LNCaP clone FGC (cell line): ENCODE measurements around the gene PRPS2.

Source experiments
- DNase-seq: peaks from one replicate; pipeline ENCODE4 v3.0.0-alpha.2; 2011; ENCODE audit warnings: low read depth
- H3K4me3 ChIP-seq: 2 replicates; pipeline ENCODE4 v1.5.1; 2011; ENCODE audit warnings: mild to moderate bottlenecking, low read depth, low read length, control low read depth
- TF ChIP-seq, protein P1 (sequence below): IDR thresholded peaks from 2 replicates; pipeline ENCODE4 v1.5.1; 2012; ENCODE audit warnings: mild to moderate bottlenecking; ENCODE audit not compliant: control insufficient read depth, insufficient read depth; ENCODE audit errors: extremely low read depth

Gene PRPS2

DNA sequence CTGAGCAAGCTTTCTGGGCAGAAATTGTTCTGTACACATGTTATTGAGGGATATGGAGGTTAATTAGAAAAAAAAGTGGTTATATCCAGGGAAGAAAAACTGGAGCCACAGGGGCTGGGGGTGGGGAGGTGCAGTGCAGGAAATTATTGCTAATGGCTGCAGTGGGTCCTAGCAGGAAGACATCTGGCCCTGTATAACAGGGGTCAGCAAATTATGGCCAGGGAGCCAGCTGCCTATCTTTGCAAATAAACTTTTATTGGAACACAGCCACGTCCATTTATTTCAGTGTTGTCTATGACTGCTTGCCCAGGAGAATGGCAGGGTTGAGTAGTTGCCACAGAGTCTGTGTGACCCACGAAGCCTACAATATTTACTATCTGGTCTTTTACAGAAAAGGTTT lies 23.4 kb upstream of the PRPS2 start:
- no peak overlapping the region for H3K4me3 ChIP-seq
- TF ChIP-seq, protein P1, sequence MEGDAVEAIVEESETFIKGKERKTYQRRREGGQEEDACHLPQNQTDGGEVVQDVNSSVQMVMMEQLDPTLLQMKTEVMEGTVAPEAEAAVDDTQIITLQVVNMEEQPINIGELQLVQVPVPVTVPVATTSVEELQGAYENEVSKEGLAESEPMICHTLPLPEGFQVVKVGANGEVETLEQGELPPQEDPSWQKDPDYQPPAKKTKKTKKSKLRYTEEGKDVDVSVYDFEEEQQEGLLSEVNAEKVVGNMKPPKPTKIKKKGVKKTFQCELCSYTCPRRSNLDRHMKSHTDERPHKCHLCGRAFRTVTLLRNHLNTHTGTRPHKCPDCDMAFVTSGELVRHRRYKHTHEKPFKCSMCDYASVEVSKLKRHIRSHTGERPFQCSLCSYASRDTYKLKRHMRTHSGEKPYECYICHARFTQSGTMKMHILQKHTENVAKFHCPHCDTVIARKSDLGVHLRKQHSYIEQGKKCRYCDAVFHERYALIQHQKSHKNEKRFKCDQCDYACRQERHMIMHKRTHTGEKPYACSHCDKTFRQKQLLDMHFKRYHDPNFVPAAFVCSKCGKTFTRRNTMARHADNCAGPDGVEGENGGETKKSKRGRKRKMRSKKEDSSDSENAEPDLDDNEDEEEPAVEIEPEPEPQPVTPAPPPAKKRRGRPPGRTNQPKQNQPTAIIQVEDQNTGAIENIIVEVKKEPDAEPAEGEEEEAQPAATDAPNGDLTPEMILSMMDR = no peak
- no peak for DNase-seq

DNA sequence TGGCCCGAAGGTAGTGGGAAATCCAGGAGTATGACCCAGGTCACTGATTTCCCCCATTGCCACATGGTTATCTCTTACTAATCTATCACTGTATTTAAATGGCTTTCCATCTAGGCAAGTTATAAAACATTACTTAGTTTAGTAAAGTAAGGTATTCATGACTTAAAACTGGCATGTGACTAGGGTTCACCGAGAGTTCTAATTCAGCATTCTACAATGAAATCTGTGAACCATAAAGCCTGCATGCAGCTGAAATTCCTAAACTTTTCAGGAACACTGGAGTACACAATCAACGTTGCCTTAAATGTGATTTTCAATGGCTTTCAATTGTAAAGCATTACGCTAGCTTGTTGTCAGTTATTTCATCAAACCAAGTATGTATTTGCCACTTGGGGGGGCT lies 22.7 kb upstream of the PRPS2 start:
- TF ChIP-seq, protein P1 = no peak
- DNase-seq = no peak
- no peak overlapping the region for H3K4me3 ChIP-seq

DNA sequence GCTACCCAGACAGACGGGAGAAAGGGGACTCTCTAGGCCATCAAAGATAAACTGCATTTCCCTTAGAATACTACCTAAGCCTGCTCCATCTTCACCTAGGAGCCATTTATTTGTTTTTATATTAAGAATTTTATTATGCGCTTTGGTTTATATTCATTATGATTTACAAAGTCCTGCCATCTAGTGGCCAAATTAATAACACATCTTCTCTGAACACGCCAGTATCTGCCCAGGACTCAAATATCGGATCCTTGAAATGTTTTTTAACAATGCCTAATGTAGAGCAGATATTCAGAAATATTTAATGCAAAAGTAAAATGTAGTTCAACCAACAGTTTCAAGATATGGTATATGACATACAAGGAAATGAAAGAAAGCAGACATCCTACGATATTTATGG lies 20.8 kb upstream of the PRPS2 start:
- DNase-seq = no peak
- TF ChIP-seq, protein P1 = peak; percentile 45
- H3K4me3 ChIP-seq = no peak overlapping the region

DNA sequence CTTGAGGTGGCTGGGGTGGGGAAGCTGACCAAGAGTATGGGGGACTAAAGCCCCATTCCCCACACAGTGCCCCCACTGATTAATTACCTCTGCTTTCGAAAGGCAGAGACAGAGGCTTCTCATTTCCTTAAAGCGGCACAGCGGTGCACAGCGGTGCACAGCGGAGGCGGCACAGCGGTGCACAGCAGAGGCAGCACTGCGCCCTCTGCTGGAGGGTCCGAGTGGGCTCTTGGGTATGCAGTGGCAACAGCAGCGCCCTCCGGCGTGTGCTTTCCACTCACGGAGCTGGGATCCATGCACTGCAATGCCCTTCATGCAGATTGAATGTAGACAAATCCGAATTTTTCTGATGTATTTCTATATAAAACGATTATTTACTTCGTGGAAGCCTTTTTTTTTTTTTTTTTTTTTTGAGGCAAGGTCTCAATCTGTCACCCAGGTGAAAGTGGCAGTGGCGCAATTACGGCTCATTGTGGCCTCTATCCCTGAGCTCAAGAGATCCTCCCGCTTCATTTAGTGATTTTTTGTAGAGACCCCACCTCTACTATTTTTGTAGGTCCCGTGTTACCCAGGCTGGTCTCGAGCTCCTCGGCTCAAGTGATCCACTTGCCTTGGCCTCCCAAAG lies 19.7 kb upstream of the PRPS2 start:
- TF ChIP-seq, protein P1 = peak; percentile 94
- no peak overlapping the region for H3K4me3 ChIP-seq
- DNase-seq = no peak

DNA sequence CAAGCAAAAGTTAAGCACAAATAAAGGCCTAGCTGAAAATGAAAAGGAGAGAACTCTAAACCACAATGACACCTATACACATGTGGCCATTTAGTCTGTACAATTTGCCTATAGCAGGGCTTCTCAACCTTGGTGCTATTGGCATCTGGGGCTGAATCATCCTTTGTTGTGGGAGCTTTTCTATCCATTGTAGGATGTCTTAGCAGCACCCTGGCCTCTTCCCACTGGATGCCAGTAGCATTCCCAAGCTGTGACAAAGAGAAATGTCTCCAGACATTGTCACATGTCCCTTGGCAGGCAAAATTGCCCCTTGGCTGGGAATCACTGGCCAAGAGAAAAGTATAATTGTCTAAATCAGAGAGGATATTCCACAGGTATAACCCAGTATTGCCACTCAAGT lies 13.5 kb upstream of the PRPS2 start:
- no peak overlapping the region for H3K4me3 ChIP-seq
- TF ChIP-seq, protein P1 = no peak
- DNase-seq = no peak

DNA sequence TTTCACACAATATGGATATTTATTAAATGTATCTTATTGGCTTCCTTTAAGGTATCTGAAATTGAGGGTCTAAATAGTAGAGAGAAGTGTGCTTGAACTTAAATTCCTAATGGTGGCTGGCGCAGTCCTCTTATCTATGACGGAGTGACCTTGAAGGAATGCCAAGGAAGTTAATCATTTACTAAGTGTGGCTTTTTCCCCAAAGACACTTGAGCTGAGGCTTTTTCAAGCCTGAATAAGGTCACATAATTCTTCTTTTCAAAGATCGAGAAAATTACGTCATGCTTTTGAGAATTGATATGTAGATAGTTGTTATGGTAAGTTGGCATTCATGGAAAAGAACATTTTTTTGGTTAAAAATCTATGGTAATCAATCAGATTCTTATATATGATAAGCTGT lies 11.7 kb upstream of the PRPS2 start:
- DNase-seq = no peak
- TF ChIP-seq, protein P1 = no peak
- H3K4me3 ChIP-seq = no peak overlapping the region

DNA sequence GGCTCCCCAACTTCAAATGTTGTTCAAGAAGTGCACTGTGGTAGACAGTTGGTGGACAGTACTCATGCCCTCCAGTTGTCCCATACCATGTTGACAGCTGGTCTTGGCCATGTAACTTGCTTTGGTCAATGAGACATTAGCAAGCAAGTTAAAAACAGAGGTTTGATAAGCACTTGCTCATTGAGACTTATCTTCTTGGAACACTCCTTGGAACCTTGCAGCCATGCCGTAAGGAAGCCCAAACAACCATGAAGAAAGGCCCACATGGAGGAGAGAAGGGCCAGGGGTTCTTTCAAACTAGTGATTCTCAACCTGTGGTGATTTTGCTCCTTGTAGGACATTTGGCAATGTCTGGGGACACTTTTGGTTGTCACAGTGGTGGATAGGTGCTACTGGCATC lies 2.6 kb upstream of the PRPS2 start:
- TF ChIP-seq, protein P1 = no peak
- no peak overlapping the region for H3K4me3 ChIP-seq
- DNase-seq = no peak
